Liver (tissue), 3 donors: ENCODE results near the gene RAET1G.

Source experiments
- EGR1 ChIP-seq, 2 donors: IDR thresholded peaks; 2 replicates each; pipeline ENCODE4 v1.6.1; 2016 to 2018; ENCODE audit warnings: antibody characterized with exemption in 2 of 2, low read depth in 2 of 2
- FOXA1 ChIP-seq: IDR thresholded peaks from 2 replicates; pipeline ENCODE4 v1.6.1; 2016; ENCODE audit warnings: antibody characterized with exemption
- JUND ChIP-seq, 2 donors: IDR thresholded peaks; 2 replicates each; pipeline ENCODE4 v1.6.1; 2016; ENCODE audit warnings: antibody characterized with exemption in 2 of 2
- RAD21 ChIP-seq, 2 donors: IDR thresholded peaks; 2 replicates each; pipeline ENCODE4 v1.6.1; 2016; ENCODE audit warnings: antibody characterized with exemption in 2 of 2, mild to moderate bottlenecking in 2 of 2
- RXRA ChIP-seq, 2 donors: IDR thresholded peaks; 2 replicates each; pipeline ENCODE4 v1.6.1; 2017 to 2018; ENCODE audit warnings: antibody characterized with exemption in 2 of 2, mild to moderate bottlenecking in 1 of 2
- TAF1 ChIP-seq: conservative IDR thresholded peaks from 2 replicates; pipeline ENCODE4 v1.6.1; 2016; ENCODE audit warnings: antibody characterized with exemption, mild to moderate bottlenecking
- TF ChIP-seq, protein P1 (sequence below): fragments of 150-350 bp; IDR thresholded peaks from 2 replicates; pipeline ENCODE4 v1.5.1; 2017; ENCODE audit warnings: improper control_type of control experiment, low read depth, low read length; ENCODE audit not compliant: missing input control
- TF ChIP-seq, protein P2 (sequence below): IDR thresholded peaks from 2 replicates; pipeline ENCODE4 v1.6.1; 2016; ENCODE audit warnings: antibody characterized with exemption
- TF ChIP-seq, protein P3 (sequence below): IDR thresholded peaks from 2 replicates; pipeline ENCODE4 v1.6.1; 2016; ENCODE audit warnings: antibody characterized with exemption
- TF ChIP-seq, protein P4 (sequence below): IDR thresholded peaks from 2 replicates; pipeline ENCODE4 v1.6.1; 2016; ENCODE audit warnings: antibody characterized with exemption, mild to moderate bottlenecking
- TF ChIP-seq, protein P5 (sequence below): IDR thresholded peaks from 2 replicates; pipeline ENCODE4 v1.6.1; 2016; ENCODE audit warnings: antibody characterized with exemption
- donor health status: healthy.
- donor health status: healthy.

DNA sequence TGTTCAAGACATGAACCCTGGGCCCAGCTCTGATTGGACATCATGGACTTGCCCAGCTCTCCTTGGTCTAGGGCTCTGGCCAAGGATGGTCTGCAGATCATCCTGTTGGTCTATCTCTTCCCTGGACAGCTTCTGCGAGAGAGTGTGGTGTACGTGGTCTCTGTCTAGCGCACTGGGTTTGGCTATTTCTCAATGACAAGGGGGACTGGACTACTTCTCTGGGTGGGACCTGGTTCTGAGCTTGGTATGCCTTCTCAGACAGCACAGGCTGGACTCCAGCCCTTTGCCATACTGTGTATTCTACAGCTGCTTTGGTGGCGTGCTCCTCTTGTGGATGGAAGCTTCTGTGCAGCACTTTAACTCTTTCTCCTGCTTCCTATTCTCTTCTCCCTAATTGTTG is 16.5 kb downstream of the RAET1G start:
- TF ChIP-seq, protein P1, sequence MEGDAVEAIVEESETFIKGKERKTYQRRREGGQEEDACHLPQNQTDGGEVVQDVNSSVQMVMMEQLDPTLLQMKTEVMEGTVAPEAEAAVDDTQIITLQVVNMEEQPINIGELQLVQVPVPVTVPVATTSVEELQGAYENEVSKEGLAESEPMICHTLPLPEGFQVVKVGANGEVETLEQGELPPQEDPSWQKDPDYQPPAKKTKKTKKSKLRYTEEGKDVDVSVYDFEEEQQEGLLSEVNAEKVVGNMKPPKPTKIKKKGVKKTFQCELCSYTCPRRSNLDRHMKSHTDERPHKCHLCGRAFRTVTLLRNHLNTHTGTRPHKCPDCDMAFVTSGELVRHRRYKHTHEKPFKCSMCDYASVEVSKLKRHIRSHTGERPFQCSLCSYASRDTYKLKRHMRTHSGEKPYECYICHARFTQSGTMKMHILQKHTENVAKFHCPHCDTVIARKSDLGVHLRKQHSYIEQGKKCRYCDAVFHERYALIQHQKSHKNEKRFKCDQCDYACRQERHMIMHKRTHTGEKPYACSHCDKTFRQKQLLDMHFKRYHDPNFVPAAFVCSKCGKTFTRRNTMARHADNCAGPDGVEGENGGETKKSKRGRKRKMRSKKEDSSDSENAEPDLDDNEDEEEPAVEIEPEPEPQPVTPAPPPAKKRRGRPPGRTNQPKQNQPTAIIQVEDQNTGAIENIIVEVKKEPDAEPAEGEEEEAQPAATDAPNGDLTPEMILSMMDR = no peak
- TF ChIP-seq TAF1 = no peak
- TF ChIP-seq, protein P2, sequence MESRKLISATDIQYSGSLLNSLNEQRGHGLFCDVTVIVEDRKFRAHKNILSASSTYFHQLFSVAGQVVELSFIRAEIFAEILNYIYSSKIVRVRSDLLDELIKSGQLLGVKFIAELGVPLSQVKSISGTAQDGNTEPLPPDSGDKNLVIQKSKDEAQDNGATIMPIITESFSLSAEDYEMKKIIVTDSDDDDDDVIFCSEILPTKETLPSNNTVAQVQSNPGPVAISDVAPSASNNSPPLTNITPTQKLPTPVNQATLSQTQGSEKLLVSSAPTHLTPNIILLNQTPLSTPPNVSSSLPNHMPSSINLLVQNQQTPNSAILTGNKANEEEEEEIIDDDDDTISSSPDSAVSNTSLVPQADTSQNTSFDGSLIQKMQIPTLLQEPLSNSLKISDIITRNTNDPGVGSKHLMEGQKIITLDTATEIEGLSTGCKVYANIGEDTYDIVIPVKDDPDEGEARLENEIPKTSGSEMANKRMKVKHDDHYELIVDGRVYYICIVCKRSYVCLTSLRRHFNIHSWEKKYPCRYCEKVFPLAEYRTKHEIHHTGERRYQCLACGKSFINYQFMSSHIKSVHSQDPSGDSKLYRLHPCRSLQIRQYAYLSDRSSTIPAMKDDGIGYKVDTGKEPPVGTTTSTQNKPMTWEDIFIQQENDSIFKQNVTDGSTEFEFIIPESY = no peak
- TF ChIP-seq, protein P3, sequence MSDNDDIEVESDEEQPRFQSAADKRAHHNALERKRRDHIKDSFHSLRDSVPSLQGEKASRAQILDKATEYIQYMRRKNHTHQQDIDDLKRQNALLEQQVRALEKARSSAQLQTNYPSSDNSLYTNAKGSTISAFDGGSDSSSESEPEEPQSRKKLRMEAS = no peak
- no peak for TF ChIP-seq JUND (IDR thresholded peaks at IDR 0.05)
- TF ChIP-seq RAD21 (IDR thresholded peaks at IDR 0.05) = no peak
- TF ChIP-seq, protein P4, sequence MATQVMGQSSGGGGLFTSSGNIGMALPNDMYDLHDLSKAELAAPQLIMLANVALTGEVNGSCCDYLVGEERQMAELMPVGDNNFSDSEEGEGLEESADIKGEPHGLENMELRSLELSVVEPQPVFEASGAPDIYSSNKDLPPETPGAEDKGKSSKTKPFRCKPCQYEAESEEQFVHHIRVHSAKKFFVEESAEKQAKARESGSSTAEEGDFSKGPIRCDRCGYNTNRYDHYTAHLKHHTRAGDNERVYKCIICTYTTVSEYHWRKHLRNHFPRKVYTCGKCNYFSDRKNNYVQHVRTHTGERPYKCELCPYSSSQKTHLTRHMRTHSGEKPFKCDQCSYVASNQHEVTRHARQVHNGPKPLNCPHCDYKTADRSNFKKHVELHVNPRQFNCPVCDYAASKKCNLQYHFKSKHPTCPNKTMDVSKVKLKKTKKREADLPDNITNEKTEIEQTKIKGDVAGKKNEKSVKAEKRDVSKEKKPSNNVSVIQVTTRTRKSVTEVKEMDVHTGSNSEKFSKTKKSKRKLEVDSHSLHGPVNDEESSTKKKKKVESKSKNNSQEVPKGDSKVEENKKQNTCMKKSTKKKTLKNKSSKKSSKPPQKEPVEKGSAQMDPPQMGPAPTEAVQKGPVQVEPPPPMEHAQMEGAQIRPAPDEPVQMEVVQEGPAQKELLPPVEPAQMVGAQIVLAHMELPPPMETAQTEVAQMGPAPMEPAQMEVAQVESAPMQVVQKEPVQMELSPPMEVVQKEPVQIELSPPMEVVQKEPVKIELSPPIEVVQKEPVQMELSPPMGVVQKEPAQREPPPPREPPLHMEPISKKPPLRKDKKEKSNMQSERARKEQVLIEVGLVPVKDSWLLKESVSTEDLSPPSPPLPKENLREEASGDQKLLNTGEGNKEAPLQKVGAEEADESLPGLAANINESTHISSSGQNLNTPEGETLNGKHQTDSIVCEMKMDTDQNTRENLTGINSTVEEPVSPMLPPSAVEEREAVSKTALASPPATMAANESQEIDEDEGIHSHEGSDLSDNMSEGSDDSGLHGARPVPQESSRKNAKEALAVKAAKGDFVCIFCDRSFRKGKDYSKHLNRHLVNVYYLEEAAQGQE = no peak
- TF ChIP-seq EGR1 (IDR thresholded peaks at IDR 0.05; ENCODE audit: low read depth in 2 of 2) = no peak
- TF ChIP-seq, protein P5, sequence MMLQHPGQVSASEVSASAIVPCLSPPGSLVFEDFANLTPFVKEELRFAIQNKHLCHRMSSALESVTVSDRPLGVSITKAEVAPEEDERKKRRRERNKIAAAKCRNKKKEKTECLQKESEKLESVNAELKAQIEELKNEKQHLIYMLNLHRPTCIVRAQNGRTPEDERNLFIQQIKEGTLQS = no peak
- TF ChIP-seq RXRA (IDR thresholded peaks at IDR 0.05) = no peak
- no peak for TF ChIP-seq FOXA1
